HG03175 (cell line): ENCODE results near the gene HOXA7.

Experiments
- ATAC-seq: cut with Tn5 transposase; IDR thresholded peaks from one replicate; pipeline ENCODE4 v1.9.1; 2021; ENCODE audit warnings: mild to moderate bottlenecking, moderate library complexity; ENCODE audit not compliant: unreplicated experiment

Gene HOXA7

GRCh38 chr7:27160546-27161213 is 4.2 kb upstream of the HOXA7 start:
- peak; percentile 50 for ATAC-seq

GRCh38 chr7:27160145-27160545 is 3.7 kb upstream of the HOXA7 start:
- ATAC-seq: no peak

- no peak for ATAC-seq
Observed at GRCh38 chr7:27159266-27160144, 3.0 kb upstream of the HOXA7 start.

- no peak for ATAC-seq
Observed at GRCh38 chr7:27158436-27159265, 2.2 kb upstream of the HOXA7 start.

- ATAC-seq: no peak
Observed at GRCh38 chr7:27157702-27158431, 1.4 kb upstream of the HOXA7 start.

GRCh38 chr7:27156916-27157701 is 634 bp upstream of the HOXA7 start:
- ATAC-seq: no peak

GRCh38 chr7:27155816-27156507 is 513 bp downstream of the HOXA7 start:
- ATAC-seq: no peak

GRCh38 chr7:27154901-27155815 is 1.3 kb downstream of the HOXA7 start:
- ATAC-seq: no peak

GRCh38 chr7:27154369-27154768 is 2.1 kb downstream of the HOXA7 start:
- ATAC-seq: no peak

- ATAC-seq: no peak
Observed at GRCh38 chr7:27153526-27153925, 2.9 kb downstream of the HOXA7 start.

GRCh38 chr7:27152816-27153442 is 3.5 kb downstream of the HOXA7 start:
- no peak for ATAC-seq

GRCh38 chr7:27151931-27152815 is 4.3 kb downstream of the HOXA7 start, which contains the start of gene HOXA3:
HOXA3 (minus strand) TSS chr7:27152583; CDS start chr7:27110640, 41,943 bp downstream.
- ATAC-seq: no peak

GRCh38 chr7:27151341-27151930 is 5.0 kb downstream of the HOXA7 start:
- ATAC-seq: no peak

GRCh38 chr7:27150568-27151340 is 5.7 kb downstream of the HOXA7 start:
- ATAC-seq: peak; percentile 91

GRCh38 chr7:27149842-27150567 is 6.5 kb downstream of the HOXA7 start:
- no peak for ATAC-seq
